IPS-NIHi7 (cell line): Measurements from ENCODE around the gene U2AF1L4.
A peak's percentile ranks its signal among the peaks of the same experiment; 100 is the strongest.

ENCODE experiments used
- DNase-seq: peaks from one replicate; pipeline ENCODE4 v3.0.0; 2012; ENCODE audit warnings: mixed read lengths; ENCODE audit errors: extremely low spot score

The U2AF1L4 gene

DNA sequence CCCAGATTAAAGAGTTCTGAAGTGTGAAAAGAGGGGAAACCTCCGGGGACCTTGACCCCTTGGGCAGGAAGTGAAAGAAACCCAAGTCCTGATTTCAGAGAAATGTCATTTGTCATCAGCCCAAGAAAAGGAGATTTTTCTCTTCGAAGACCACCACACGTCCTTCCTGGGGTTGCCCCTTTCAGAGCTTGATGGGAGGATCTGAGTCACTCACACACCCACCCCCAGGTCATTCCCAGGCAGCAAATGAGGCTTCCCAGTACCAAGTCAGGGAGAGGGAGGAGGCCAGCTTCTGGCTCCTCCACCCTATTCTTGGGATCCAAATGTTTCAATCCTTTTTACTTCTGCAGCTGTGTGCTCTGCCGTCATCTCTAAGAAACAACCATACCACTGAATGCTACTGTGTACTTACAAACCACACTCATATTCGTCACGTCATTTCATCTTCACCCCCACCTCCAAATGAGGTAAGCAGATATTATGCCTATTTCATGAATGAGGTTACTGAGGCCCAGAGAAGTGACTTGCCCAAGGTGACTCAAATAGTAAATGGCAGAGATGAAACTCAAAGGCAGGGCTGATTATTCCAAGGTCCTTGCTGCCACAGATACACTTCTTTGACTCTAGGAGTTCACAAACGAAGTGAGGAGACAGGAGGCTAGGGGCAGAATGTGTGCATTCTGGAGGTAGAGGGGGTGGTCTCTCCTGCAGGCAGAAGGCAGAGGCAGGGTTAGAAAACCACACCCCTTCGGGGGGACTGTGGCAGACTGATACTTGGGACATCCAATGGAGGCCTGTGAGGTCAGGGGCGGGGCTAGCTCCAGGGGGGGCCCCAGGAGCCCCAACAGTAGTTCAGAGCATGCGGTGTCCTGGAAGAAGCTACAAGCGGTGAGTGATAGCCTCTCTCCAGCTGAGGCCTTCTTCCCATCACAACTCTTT, 32.4 kb downstream of the U2AF1L4 start:
- peak; percentile 29 for DNase-seq

DNA sequence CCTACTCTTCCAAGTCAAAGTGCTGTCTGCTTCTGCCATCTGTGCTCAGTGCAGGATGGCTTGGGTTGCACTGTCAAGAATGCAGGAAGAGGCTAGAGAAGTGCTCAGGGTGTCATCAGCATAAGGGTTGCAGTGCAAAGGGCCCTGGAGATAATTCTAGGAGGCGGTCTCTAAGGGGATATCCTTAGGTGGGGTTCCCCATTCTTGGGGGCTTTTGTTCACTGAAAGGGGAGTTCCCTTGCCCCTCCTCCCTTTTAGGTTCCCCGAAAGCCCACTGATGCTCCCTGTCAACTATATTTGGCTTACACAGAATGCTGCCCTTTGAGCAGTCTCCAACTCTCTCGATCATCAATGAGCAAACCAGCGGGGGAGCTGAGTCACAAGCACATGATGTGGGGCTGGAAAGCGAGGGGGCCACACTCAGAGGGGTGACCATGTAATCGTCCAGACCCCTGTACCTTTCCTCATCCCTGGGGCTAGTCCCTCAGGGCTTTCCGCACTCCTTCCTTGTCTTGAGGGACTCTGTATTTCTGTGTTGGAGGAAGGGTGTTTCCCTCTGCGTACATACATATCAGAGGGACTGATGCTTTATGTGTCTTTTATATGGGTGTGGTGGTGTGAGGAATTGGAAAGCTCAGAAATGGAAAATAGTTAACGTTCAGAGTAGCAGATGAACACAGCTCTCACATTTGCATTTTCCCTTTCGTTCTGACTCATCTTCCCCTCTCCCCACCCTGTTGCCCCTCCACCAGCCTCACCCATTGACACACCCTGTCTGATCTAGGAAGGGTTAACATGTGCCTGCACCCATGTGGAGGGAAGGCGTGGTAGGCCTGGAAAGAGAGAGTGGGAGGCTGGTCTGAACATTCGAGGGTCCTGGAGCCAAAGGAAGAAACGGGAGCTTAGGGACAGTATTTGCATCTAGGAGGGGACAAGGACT, 34.2 kb downstream of the U2AF1L4 start:
- DNase-seq = no peak

DNA sequence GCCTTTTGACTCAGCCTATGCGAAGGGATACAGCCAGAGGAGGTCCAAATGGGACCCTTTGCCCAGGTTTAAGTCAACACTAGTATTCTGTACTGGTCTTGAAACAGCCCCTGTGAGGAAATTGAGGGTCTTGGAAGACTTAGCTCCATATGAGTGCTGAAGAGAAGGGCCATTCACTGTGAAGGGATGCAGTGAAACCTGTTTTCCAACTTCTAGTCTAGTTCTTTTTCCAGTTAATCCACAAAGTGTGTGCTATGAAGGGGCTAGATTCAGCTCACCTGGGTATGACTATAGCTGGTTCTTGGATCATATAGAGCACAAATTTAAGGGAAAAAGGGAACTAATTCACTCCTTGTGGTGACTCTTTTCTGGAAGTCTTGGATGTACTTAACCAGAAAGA, 36.8 kb downstream of the U2AF1L4 start:
- DNase-seq = no peak

DNA sequence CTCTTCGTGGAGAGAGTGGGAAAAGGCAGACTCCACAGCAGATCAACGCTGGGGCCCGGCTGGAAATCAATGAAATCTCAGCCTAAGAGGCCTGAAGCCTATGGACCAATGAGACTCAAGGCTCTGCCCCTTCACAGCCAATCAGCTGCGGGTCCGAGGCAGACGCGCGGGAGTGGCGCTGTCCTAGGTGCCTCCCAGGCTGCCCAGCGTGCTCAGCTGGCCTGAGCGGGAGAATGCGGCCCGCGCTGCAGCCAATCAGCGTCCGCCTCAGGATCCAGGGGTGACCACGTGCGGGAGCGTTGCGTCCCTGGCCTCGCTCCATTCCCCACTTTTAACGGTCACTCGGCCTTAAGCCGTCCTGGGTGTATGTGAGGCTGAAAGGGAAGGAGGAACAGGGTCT, 41.0 kb downstream of the U2AF1L4 start, which contains the start of gene ZBTB32:
Gene ZBTB32, plus strand, starts transcription at position 341 of the 400 bp plus-strand sequence. CDS start 10,069 bp downstream, outside the sequence.
- DNase-seq = peak; percentile 90

DNA sequence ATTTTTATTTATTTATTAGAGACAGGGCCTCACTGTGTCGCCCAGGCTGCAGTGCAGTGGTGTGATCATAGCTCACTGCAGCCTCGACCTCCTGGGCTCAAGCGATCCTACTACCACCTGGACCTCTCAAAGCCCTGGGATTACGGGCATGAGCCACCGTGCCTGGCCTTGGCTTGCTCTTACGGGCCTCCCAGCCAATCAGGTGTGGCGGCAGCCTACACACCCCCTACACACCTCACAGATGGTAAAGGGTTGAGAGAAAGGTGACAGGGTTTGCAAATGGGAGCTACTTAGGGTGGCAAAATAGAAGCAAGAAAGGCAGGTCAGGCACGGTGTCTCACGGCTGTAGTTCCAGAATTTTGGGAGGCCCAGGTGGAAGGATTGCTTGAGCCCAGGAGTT, 41.9 kb downstream of the U2AF1L4 start:
- DNase-seq = no peak

DNA sequence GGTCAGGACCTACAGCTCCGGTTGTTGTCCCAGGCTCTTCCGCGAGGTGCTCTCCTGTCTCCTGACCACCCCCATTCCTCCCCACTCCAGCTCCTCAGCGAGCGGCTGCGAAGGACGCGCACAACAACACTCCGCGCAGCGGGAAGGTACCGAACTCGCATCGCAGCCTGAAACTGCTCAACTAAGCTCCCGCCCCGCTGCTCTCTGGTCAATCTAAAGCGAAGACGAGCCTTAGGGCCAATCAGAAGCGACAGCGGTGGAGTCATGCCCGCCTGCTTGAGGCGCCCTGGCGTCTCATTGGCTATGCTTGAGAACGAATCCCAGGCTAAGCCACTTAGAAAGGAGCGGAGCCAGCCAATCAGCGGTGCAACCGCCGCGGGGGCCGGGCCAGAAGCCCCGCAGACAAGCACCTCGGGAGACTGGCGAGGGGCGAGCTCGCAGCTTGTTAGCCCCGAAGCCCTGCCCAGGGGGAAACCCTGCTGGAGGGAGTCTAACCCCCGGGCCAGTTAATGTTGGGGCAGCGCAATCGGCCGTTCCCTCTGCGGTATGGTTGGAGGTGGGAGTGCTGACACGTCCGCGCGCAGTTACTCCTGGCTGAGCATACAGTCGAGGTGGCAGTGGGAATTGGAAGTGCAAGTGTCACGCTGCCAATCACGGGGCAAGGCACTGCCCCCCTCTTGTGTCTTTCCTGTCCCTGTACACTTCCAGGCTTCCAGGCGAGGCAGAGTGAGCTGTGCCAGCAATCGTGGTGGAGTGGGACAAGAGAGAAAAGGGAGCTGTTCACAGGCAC, 42.8 kb downstream of the U2AF1L4 start:
- DNase-seq = peak; percentile 97

DNA sequence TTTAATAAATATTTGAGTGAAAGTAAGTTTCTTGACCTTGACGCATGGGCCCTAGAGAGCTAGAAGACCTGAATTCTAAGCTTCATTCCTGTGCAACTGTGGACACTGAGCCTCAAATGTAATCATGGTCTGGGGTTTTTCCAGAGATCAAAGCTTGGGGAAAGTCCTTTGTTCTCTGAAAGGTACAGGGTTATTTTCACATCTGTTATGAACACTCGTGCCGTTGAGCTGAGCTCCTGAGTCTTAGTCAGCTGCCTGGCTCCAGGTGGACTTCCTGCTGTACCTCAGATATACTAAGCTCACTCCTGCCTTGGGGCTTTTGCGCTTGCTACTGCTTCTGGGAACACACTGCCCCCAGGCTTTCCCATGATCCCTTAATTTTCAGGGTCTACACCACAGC, 48.4 kb downstream of the U2AF1L4 start:
- DNase-seq = no peak

DNA sequence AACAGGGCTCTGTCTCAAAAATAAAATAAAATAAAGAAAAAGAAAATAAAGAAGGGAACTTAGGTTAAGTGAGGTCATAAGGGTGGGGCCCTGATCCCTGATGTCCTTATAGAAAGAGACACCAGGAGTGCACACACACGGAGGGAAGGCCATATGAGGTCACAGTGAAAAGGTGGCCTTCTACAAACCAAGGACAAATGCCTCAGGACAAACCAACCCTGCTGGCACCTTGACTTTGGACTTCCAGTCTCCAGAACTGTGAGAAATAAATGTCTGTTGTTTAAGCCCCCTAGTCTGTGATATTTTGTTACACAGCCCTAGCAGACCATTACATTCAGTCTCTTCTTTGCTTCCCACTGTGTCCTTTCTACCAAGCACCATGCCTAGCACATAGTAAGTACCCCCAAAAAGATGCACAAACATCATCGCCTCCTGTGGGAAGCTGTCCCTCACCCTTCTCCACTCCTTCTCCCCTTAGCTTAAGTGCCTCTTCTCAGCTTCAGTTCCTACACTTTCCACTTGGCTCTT, 49.3 kb downstream of the U2AF1L4 start:
- no peak for DNase-seq

DNA sequence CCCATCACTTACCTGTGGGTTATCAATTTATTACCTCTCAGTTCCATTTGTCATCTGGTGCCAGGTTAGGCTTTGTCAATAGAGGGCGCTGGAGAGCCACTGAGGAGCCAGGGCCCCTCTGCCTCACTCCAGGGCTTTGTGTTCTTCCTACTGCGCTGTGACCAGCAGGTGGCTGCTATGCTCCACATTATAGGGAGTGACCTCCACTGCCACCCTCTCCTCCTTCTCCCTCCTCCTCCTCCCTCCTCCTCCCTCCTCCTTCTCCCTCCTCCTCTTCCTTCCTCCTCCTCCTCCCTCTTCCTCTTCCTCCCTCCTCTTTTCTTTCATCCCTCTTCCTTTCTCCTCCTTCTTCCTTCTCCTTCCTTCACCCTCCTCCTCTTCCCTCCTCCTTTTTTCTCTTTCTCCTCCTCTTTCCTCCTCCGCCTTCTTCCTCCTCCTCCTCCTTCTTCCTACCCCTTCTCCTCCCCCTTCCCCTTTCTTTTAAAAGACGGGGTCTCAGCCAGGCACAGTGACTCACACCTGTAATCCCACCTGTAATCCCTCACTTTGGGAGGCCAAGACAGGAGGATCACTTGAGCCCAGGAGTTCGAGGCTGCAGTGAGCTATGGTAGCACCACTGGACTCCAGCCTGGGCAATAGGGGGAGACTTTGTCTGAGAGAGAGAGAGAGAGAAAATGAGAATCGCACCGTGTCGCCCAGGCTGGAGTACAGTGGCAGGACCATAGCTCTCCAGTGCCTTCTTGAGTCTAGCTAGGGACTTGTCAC, 51.2 kb downstream of the U2AF1L4 start:
- peak; percentile 88 for DNase-seq

DNA sequence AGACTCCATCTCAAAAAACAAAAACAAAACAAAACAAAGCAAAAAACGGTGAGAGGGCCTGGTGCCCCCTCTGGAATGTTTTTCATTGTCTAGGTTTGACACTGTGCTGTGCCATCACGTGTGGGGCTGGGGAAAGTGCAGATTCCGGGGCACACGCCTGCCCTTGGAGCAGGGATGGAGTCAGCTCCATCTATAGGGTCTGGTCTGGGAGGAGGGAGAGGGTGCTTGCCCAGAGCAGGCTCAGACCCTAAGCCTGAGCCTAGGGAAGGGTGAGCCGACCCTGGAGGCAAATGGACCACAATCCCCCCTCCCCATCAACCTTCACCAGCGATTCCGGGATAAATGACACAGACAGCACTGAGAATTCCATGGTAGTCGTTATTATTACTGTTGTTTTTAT, 51.8 kb downstream of the U2AF1L4 start:
- no peak for DNase-seq
